H1 (cell line): Measurements from ENCODE around the gene MOK. TPM values are rescaled to one million over a fixed set of nuclear protein-coding genes. Genes with fewer than 3 reads are reported as not detected.
A peak's percentile ranks its signal among the peaks of the same experiment; 100 is the strongest.

ENCODE experiments used
- CTCF ChIA-PET: fragments of 300-600 bp; sonication (Branson Sonifier 250); formaldehyde crosslinking; loops from one replicate; lab custom pipeline; 2021; ENCODE audit not compliant: partially characterized antibody; lab: Charles Lee
- POLR2A ChIA-PET: fragments of 300-600 bp; sonication (Branson Sonifier 250); formaldehyde crosslinking; loops from one replicate; lab custom pipeline; 2021; ENCODE audit warnings: inconsistent platforms; ENCODE audit not compliant: partially characterized antibody; lab: Charles Lee
- DNase-seq, 2 experiments: peaks; one replicate each; pipeline versions ENCODE4 v3.0.0 to v3.0.0-alpha.2; 2010 to 2022; ENCODE audit warnings: low spot score in 2 of 2, low read depth in 1 of 2, mixed read lengths in 1 of 2
- FAIRE-seq: peaks from 2 replicates; lab custom pipeline; 2011; peaks lifted over from hg19 to GRCh38; lab: Jason Lieb, UNC
- H2AFZ ChIP-seq: 2 replicates; pipeline ENCODE4 v1.8.1; 2012; ENCODE audit warnings: low read length, inconsistent platforms
- H2AK5ac ChIP-seq: 2 replicates; pipeline ENCODE4 v1.6.1; 2013; ENCODE audit warnings: low read depth, low read length
- H2BK120ac ChIP-seq: replicated peaks from 2 replicates; pipeline ENCODE3; 2013; ENCODE audit warnings: low read depth, low read length, inconsistent platforms
- H2BK12ac ChIP-seq: 2 replicates; pipeline ENCODE4 v1.6.1; 2013; ENCODE audit warnings: low read depth, low read length
- H2BK15ac ChIP-seq: 2 replicates; pipeline ENCODE4 v1.6.1; 2013; ENCODE audit warnings: low read length
- H2BK20ac ChIP-seq: 2 replicates; pipeline ENCODE4 v1.6.1; 2013; ENCODE audit warnings: low read length
- H2BK5ac ChIP-seq: 2 replicates; pipeline ENCODE4 v1.6.1; 2013; ENCODE audit warnings: low read depth, low read length
- H3K14ac ChIP-seq: 2 replicates; pipeline ENCODE4 v1.6.1; 2013; ENCODE audit warnings: inconsistent platforms; ENCODE audit not compliant: insufficient read length
- H3K18ac ChIP-seq: 2 replicates; pipeline ENCODE4 v1.6.1; 2013; ENCODE audit warnings: low read length; ENCODE audit errors: extremely low read depth
- H3K23ac ChIP-seq: 2 replicates; pipeline ENCODE4 v1.6.1; 2013; ENCODE audit warnings: inconsistent platforms; ENCODE audit not compliant: insufficient read length
- H3K23me2 ChIP-seq: 2 replicates; pipeline ENCODE4 v1.6.1; 2013; ENCODE audit warnings: low read depth, low read length
- H3K27ac ChIP-seq: 2 replicates; pipeline ENCODE4 v1.6.1; 2011; ENCODE audit warnings: low read depth, low read length, inconsistent platforms
- H3K27me3 ChIP-seq, 4 experiments: replicated peaks in 1 of 4; 1 replicate in 1 of 4; 2 replicates in 3 of 4; pipeline versions ENCODE4 v1.6.1 to v1.8.1; 2011 to 2013; ENCODE audit warnings: low read length in 3 of 4, mild to moderate bottlenecking in 3 of 4, inconsistent platforms in 2 of 4, mixed read lengths in 2 of 4, moderate library complexity in 1 of 4; ENCODE audit not compliant: control insufficient read depth in 3 of 4, insufficient read depth in 3 of 4; ENCODE audit errors: extremely low read depth in 1 of 4
- H3K36me3 ChIP-seq, 4 experiments: 2 replicates each; pipeline versions ENCODE4 v1.6.1 to v1.8.1; 2011 to 2013; ENCODE audit warnings: mild to moderate bottlenecking in 4 of 4, low read length in 3 of 4, moderate library complexity in 2 of 4, control low read depth in 1 of 4, inconsistent platforms in 1 of 4; ENCODE audit not compliant: insufficient read depth in 4 of 4, control insufficient read depth in 2 of 4
- H3K4ac ChIP-seq: replicated peaks from 2 replicates; pipeline ENCODE3; 2013; ENCODE audit warnings: low read length, low read depth, mixed read lengths, inconsistent platforms; ENCODE audit not compliant: insufficient read length
- H3K4me1 ChIP-seq, 4 experiments: replicated peaks in 1 of 4; 1 replicate in 1 of 4; 2 replicates in 3 of 4; pipeline versions ENCODE4 v1.6.1 to v1.8.1; 2011 to 2013; ENCODE audit warnings: low read length in 3 of 4, inconsistent platforms in 2 of 4, mixed read lengths in 1 of 4; ENCODE audit not compliant: insufficient read depth in 4 of 4, control insufficient read depth in 3 of 4
- H3K4me2 ChIP-seq, 2 experiments: 2 replicates each; pipeline versions ENCODE4 v1.6.1 to v1.8.1; 2011 to 2013; ENCODE audit warnings: low read depth in 2 of 2, low read length in 2 of 2, control low read depth in 1 of 2, inconsistent platforms in 1 of 2, mild to moderate bottlenecking in 1 of 2; ENCODE audit not compliant: insufficient read depth in 1 of 2
- H3K4me3 ChIP-seq, 4 experiments: fragments of 200-600, 300-600 bp in 1 of 4; sonication (generic), shearing (Covaris generic), sonication (Bioruptor Twin) in 1 of 4; 2 replicates each; pipeline versions ENCODE4 v1.5.1 to v1.8.1; 2011 to 2016; ENCODE audit warnings: low read length in 4 of 4, low read depth in 3 of 4, control low read depth in 2 of 4, inconsistent platforms in 2 of 4, mild to moderate bottlenecking in 2 of 4, mixed read lengths in 1 of 4, moderate library complexity in 1 of 4; ENCODE audit not compliant: insufficient read depth in 2 of 4; ENCODE audit errors: extremely low read depth in 1 of 4
- H3K56ac ChIP-seq: replicated peaks from 2 replicates; pipeline ENCODE3; 2013; ENCODE audit warnings: low read depth, mild to moderate bottlenecking, mixed read lengths, low read length, inconsistent platforms; ENCODE audit not compliant: insufficient read length
- H3K79me1 ChIP-seq: 2 replicates; pipeline ENCODE4 v1.6.1; 2013; ENCODE audit warnings: low read depth, low read length, control low read depth
- H3K79me2 ChIP-seq, 2 experiments: 2 replicates each; pipeline versions ENCODE4 v1.6.1 to v1.8.1; 2012 to 2013; ENCODE audit warnings: low read length in 2 of 2, mild to moderate bottlenecking in 2 of 2, inconsistent platforms in 1 of 2; ENCODE audit not compliant: insufficient read depth in 2 of 2, control insufficient read depth in 1 of 2
- H3K9ac ChIP-seq, 4 experiments: replicated peaks in 1 of 4; 1 replicate in 1 of 4; 2 replicates in 3 of 4; pipeline versions ENCODE4 v1.6.1 to v1.8.1; 2011 to 2013; ENCODE audit warnings: low read depth in 3 of 4, low read length in 3 of 4, control low read depth in 2 of 4, mild to moderate bottlenecking in 2 of 4, moderate library complexity in 2 of 4, inconsistent platforms in 1 of 4; ENCODE audit errors: extremely low read depth in 1 of 4
- H3K9me3 ChIP-seq, 2 experiments: 2 replicates each; pipeline versions ENCODE4 v1.6.1 to v1.8.1; 2012 to 2013; ENCODE audit warnings: mild to moderate bottlenecking in 2 of 2, moderate library complexity in 2 of 2, control low read depth in 1 of 2, inconsistent platforms in 1 of 2, low read depth in 1 of 2, low read length in 1 of 2, mixed read lengths in 1 of 2; ENCODE audit not compliant: insufficient read depth in 2 of 2
- H4K20me1 ChIP-seq, 2 experiments: replicated peaks in 1 of 2; 2 replicates each; pipeline versions ENCODE3 to v1.8.1; 2011 to 2013; ENCODE audit warnings: inconsistent platforms in 2 of 2, low read length in 2 of 2, mild to moderate bottlenecking in 1 of 2; ENCODE audit not compliant: insufficient read depth in 2 of 2, control insufficient read depth in 1 of 2
- H4K5ac ChIP-seq: 2 replicates; pipeline ENCODE4 v1.6.1; 2013; ENCODE audit warnings: low read length, low read depth, mixed read lengths, inconsistent platforms; ENCODE audit not compliant: insufficient read length
- H4K8ac ChIP-seq: 2 replicates; pipeline ENCODE4 v1.8.0; 2013; ENCODE audit warnings: mild to moderate bottlenecking, moderate library complexity, low read length, inconsistent platforms; ENCODE audit not compliant: insufficient read depth; ENCODE audit errors: extremely low read depth
- H4K91ac ChIP-seq: replicated peaks from 2 replicates; pipeline ENCODE3; 2013; ENCODE audit warnings: low read length, mixed read lengths, inconsistent platforms; ENCODE audit not compliant: insufficient read length
- ASH2L ChIP-seq: fragments of 200-600, 300-600 bp; sonication (generic); IDR thresholded peaks from one replicate; pipeline ENCODE4 v1.7.1; 2017; ENCODE audit warnings: low read length
- ATF2 ChIP-seq: IDR thresholded peaks from 2 replicates; pipeline ENCODE4 v1.6.1; 2012; ENCODE audit warnings: low read length, inconsistent platforms
- CTBP2 ChIP-seq: IDR thresholded peaks from 2 replicates; pipeline ENCODE4 v1.7.0; 2011; ENCODE audit warnings: borderline replicate concordance, mild to moderate bottlenecking, moderate library complexity, mixed read lengths, low read length; ENCODE audit not compliant: insufficient read depth, insufficient read length
- CTCF ChIP-seq, 3 experiments: IDR thresholded peaks; 1 replicate in 2 of 3; 2 replicates in 1 of 3; pipeline versions ENCODE4 v1.5.1 to v1.6.1; 2011; ENCODE audit warnings: low read length in 3 of 3, mild to moderate bottlenecking in 3 of 3, inconsistent platforms in 2 of 3, low read depth in 1 of 3, moderate library complexity in 1 of 3; ENCODE audit not compliant: insufficient read depth in 1 of 3; ENCODE audit errors: control extremely low read depth in 1 of 3
- E2F6 ChIP-seq: IDR thresholded peaks from 2 replicates; pipeline ENCODE4 v1.6.1; 2012; ENCODE audit warnings: inconsistent platforms
- PHF8 ChIP-seq: fragments of 200-600 bp; sonication (generic); conservative IDR thresholded peaks from 2 replicates; pipeline ENCODE4 v1.7.1; 2012; ENCODE audit warnings: low read depth, mild to moderate bottlenecking, inconsistent platforms, low read length, moderate library complexity
- RBBP5 ChIP-seq: IDR thresholded peaks from 2 replicates; pipeline ENCODE4 v1.7.1; 2012; ENCODE audit warnings: low read depth, mild to moderate bottlenecking, inconsistent platforms, low read length, moderate library complexity, borderline replicate concordance
- TCF12 ChIP-seq: IDR thresholded peaks from 2 replicates; pipeline ENCODE4 v1.6.1; 2011; ENCODE audit warnings: low read depth, mild to moderate bottlenecking, low read length
- WGBS, 2 experiments: shearing (Covaris generic) in 1 of 2; methylation state at CpG; one replicate each; pipeline versions ENCODE4 v1.1.6 to v1.1.7; 2013 to 2015; ENCODE audit warnings: low lambda C conversion rate in 2 of 2, mixed read lengths in 2 of 2, inconsistent platforms in 1 of 2, low coverage in 1 of 2, missing lambda C conversion rate in 1 of 2; ENCODE audit not compliant: insufficient replicate concordance in 2 of 2, insufficient coverage in 1 of 2, insufficient read length in 1 of 2; ENCODE audit errors: extremely low coverage in 1 of 2, missing lambda C conversion rate in 1 of 2; 5-methylcytosine and 5-hydroxymethylcytosine counted together
- polyA plus RNA-seq, 7 experiments: library from polyadenylated mRNA; depleted of rRNA in 3 of 7; stranded (reverse) in 5 of 7; unstranded in 2 of 7; fragments of >200 nt in 5 of 7; fragments of 200-250 nt in 2 of 7; gene quantifications; 1 replicate in 5 of 7; 2 replicates in 1 of 7; 4 replicates in 1 of 7; pipeline versions ENCODE4 v1.2.1 to v1.2.3, GENCODE V29; 2011 to 2013; ENCODE audit warnings: missing spikeins in 2 of 7, mixed read lengths in 2 of 7
- total RNA-seq: library from RNA; stranded (reverse); fragmentation: NEBNext Ultra II Directional; extraction: Animal tissue kit (Norgen Biotek cat#: 25700); gene quantifications from 2 replicates; pipeline ENCODE4 v1.2.1, GENCODE V29; 2021

Gene MOK
- total and polyA plus RNA-seq, 2 of the 8 experiments (the other 6 are each of a cell fraction or from before 2014, with no cell fraction given): 2.1 to 2.5 TPM

GRCh38 chr14:102187568-102188001 lies 117.4 kb downstream of the MOK start:
- DNase-seq: no peak
- TF ChIP-seq RBBP5 (no peak), E2F6 (no peak), CTBP2 (no peak), ASH2L (no peak), PHF8 (no peak), CTCF (IDR thresholded peaks at IDR 0.05; ENCODE audit: control extremely low read depth in 1 of 3, insufficient read depth in 1 of 3, low read depth in 1 of 3, low read length in 3 of 3) (no peak), TCF12 (no peak), ATF2 (no peak)

More at GRCh38 chr14:102187568-102188001, 117.4 kb downstream of the MOK start:
- Histone ChIP-seq H4K5ac (no peak overlapping the region), H3K36me3 (no peaks in the 10 kb centered on the region), H2AK5ac (no peak overlapping the region), H3K4me2 (no peak overlapping the region), H2AFZ (no peak overlapping the region), H3K18ac (0 out of 2 replicates have a peak overlapping the region, but pooled peaks have one; percentile 14), H3K4me3 (no peak overlapping the region), H4K91ac (no peak overlapping the region), H3K23me2 (no peaks in the 10 kb centered on the region), H3K4me1 (peaks cover 0 to 3% (median 2%) of the 10 kb centered on the region in 4 experiments; a peak in 3 of 7 replicates), H3K79me1 (peaks cover 14% of the 10 kb centered on the region), H3K23ac (no peak overlapping the region), H3K27me3 (no peaks in the 10 kb centered on the region), H2BK5ac (0 out of 2 replicates have a peak overlapping the region, but pooled peaks have one; percentile 10), H2BK15ac (no peak overlapping the region), H4K20me1 (peaks cover 0 to 5% of the 10 kb centered on the region in 2 experiments), H2BK120ac (no peak overlapping the region), H2BK20ac (no peak overlapping the region), H3K4ac (no peak overlapping the region), H3K56ac (no peak overlapping the region), H4K8ac (no peak overlapping the region), H3K9ac (no peak overlapping the region), H3K14ac (no peak overlapping the region), H3K9me3 (no peaks in the 10 kb centered on the region), H3K79me2 (peaks cover 0 to 80% of the 10 kb centered on the region in 2 experiments; a peak in 2 of 4 replicates), H2BK12ac (no peak overlapping the region), H3K27ac (no peak overlapping the region)
- FAIRE-seq: no peak
- CTCF ChIA-PET: interaction anchor here (0.8 to 1.7 kb wide), 4 partner anchors 15 to 92 kb away, joined by 3 to 7 read pairs (median 4); no protein-coding TSS in a partner anchor
- POLR2A ChIA-PET: interaction anchor here (1.2 kb wide), 1 partner anchor 13 kb away, joined by 4 read pairs; no protein-coding TSS in a partner anchor
- 85% methylated on average over 4 of the region's 4 CpGs; no CpG with 5 or more reads in 1 of the 2 experiments for WGBS, 2 experiments
